Spleen (tissue), 7 donors: ENCODE measurements around the gene RBPMS2.

Source experiments
- CTCF ChIP-seq, 11 experiments: fragments of 200-600 bp in 7 of 11; fragments of 450-650 bp in 4 of 11; sonication (generic) in 4 of 11; IDR thresholded peaks in 8 of 11; conservative IDR thresholded peaks in 3 of 11; 1 replicate in 7 of 11; 2 replicates in 4 of 11; pipeline versions ENCODE4 v1.4.0 to v1.8.0; 2016 to 2021; ENCODE audit warnings: antibody characterized with exemption in 11 of 11, inconsistent platforms in 4 of 11, mild to moderate bottlenecking in 1 of 11
- POLR2A ChIP-seq, 3 donors: fragments of 450-650 bp; IDR thresholded peaks; one replicate each; pipeline ENCODE4 v1.5.1; 2017; ENCODE audit warnings: antibody characterized with exemption in 3 of 3, mild to moderate bottlenecking in 1 of 3
- POLR2AphosphoS5 ChIP-seq, 3 donors: sonication (generic); formaldehyde crosslinking; IDR thresholded peaks; one replicate each; pipeline ENCODE4 v1.5.1; 2017; ENCODE audit warnings: antibody characterized with exemption in 3 of 3
- donor health status: DM: no; HTN: no; CAD: no; lungs with moderate emphysema.
- donor health status: DM: no; HTN: no; CAD: no.
- donor health status: DM: no; HTN: no; CAD: no.

- TF ChIP-seq POLR2AphosphoS5 (IDR thresholded peaks at IDR 0.05) (no peak), CTCF (IDR thresholded peaks at IDR 0.05 in 8 of 11, conservative IDR thresholded peaks at IDR 0.05 in 3 of 11) (no peak), POLR2A (IDR thresholded peaks at IDR 0.05) (no peak)
Measured at GRCh38 chr15:64690578-64691296, 84.7 kb downstream of the RBPMS2 start.
